H9 (cell line): Measurements from ENCODE around the gene ICAM2. TPM values are rescaled to one million over a fixed set of nuclear protein-coding genes. Genes with fewer than 3 reads are reported as not detected.

Experiments used
- DNase-seq: peaks from one replicate; pipeline ENCODE4 v3.0.0-alpha.2; 2017
- H2AFZ ChIP-seq: one replicate; pipeline ENCODE4 v1.6.1; 2013; ENCODE audit warnings: mild to moderate bottlenecking, low read length, control low read depth, moderate library complexity
- H2AK5ac ChIP-seq: 2 replicates; pipeline ENCODE4 v1.6.1; 2013; ENCODE audit warnings: low read length, control low read depth, mixed read lengths; ENCODE audit not compliant: insufficient read length
- H2BK120ac ChIP-seq: one replicate; pipeline ENCODE4 v1.6.1; 2013; ENCODE audit warnings: low read depth, mild to moderate bottlenecking, low read length, control low read depth, inconsistent platforms; ENCODE audit not compliant: poor library complexity, severe bottlenecking
- H2BK12ac ChIP-seq: 2 replicates; pipeline ENCODE4 v1.6.1; 2013; ENCODE audit warnings: low read length, control low read depth, mixed read lengths, low read depth; ENCODE audit not compliant: insufficient read length
- H2BK15ac ChIP-seq: 2 replicates; pipeline ENCODE4 v1.6.1; 2013; ENCODE audit warnings: low read depth, low read length, control low read depth
- H2BK20ac ChIP-seq: one replicate; pipeline ENCODE4 v1.6.1; 2013; ENCODE audit warnings: low read depth, mild to moderate bottlenecking, low read length, control low read depth, inconsistent platforms; ENCODE audit not compliant: poor library complexity, severe bottlenecking
- H2BK5ac ChIP-seq: 2 replicates; pipeline ENCODE4 v1.6.1; 2013; ENCODE audit warnings: low read length, control low read depth, mixed read lengths; ENCODE audit not compliant: insufficient read length
- H3K14ac ChIP-seq: 2 replicates; pipeline ENCODE4 v1.6.1; 2013; ENCODE audit warnings: low read length, control low read depth; ENCODE audit not compliant: insufficient read depth
- H3K18ac ChIP-seq: 2 replicates; pipeline ENCODE4 v1.6.1; 2013; ENCODE audit warnings: low read depth, mild to moderate bottlenecking, mixed read lengths, low read length, control low read depth; ENCODE audit not compliant: insufficient read length
- H3K23ac ChIP-seq: 2 replicates; pipeline ENCODE4 v1.6.1; 2013; ENCODE audit warnings: low read length, control low read depth, mixed read lengths, low read depth; ENCODE audit not compliant: insufficient read length
- H3K23me2 ChIP-seq: 2 replicates; pipeline ENCODE4 v1.6.1; 2013; ENCODE audit warnings: low read depth, mild to moderate bottlenecking, mixed read lengths, low read length, control low read depth; ENCODE audit not compliant: insufficient read length, poor library complexity, severe bottlenecking
- H3K27ac ChIP-seq: 2 replicates; pipeline ENCODE4 v1.5.1; 2013; ENCODE audit warnings: low read length, control low read depth, mixed read lengths, low read depth; ENCODE audit not compliant: insufficient read length
- H3K27me3 ChIP-seq: 2 replicates; pipeline ENCODE4 v1.6.1; 2013; ENCODE audit warnings: low read length, control low read depth, inconsistent platforms; ENCODE audit not compliant: insufficient read depth
- H3K4ac ChIP-seq: 2 replicates; pipeline ENCODE4 v1.6.1; 2013; ENCODE audit warnings: low read depth, mild to moderate bottlenecking, control low read depth, inconsistent platforms, low read length, moderate library complexity
- H3K4me1 ChIP-seq: 2 replicates; pipeline ENCODE4 v1.6.1; 2013; ENCODE audit warnings: low read length, control low read depth, inconsistent platforms; ENCODE audit not compliant: insufficient read depth
- H3K4me2 ChIP-seq: 2 replicates; pipeline ENCODE4 v1.6.1; 2013; ENCODE audit warnings: low read length, control low read depth, mixed read lengths; ENCODE audit not compliant: insufficient read length, insufficient read depth
- H3K56ac ChIP-seq: 2 replicates; pipeline ENCODE4 v1.6.1; 2013; ENCODE audit warnings: low read depth, mild to moderate bottlenecking, mixed read lengths, low read length, control low read depth; ENCODE audit not compliant: insufficient read length
- H3K79me1 ChIP-seq: 2 replicates; pipeline ENCODE4 v1.6.1; 2013; ENCODE audit warnings: low read depth, mild to moderate bottlenecking, moderate library complexity, low read length, control low read depth, inconsistent platforms; ENCODE audit not compliant: insufficient read depth, poor library complexity, severe bottlenecking
- H3K79me2 ChIP-seq: 2 replicates; pipeline ENCODE4 v1.6.1; 2013; ENCODE audit warnings: low read length, control low read depth, inconsistent platforms; ENCODE audit not compliant: insufficient read depth
- H3K9ac ChIP-seq: 2 replicates; pipeline ENCODE4 v1.6.1; 2013; ENCODE audit warnings: low read length, control low read depth, mixed read lengths; ENCODE audit not compliant: insufficient read length; ENCODE audit errors: extremely low read depth
- H3K9me3 ChIP-seq: one replicate; pipeline ENCODE4 v1.6.1; 2013; ENCODE audit warnings: low read depth, low read length, inconsistent platforms; ENCODE audit not compliant: control insufficient read depth
- H3T11ph ChIP-seq: one replicate; pipeline ENCODE4 v1.6.1; 2013; ENCODE audit warnings: mild to moderate bottlenecking, low read length, control low read depth, inconsistent platforms
- H4K20me1 ChIP-seq: one replicate; pipeline ENCODE4 v1.6.1; 2013; ENCODE audit not compliant: control insufficient read depth, insufficient read length, insufficient read depth
- H4K5ac ChIP-seq: 2 replicates; pipeline ENCODE4 v1.6.1; 2013; ENCODE audit warnings: low read depth, mild to moderate bottlenecking, mixed read lengths, low read length, control low read depth; ENCODE audit not compliant: insufficient read length
- H4K8ac ChIP-seq: replicated peaks from 2 replicates; pipeline ENCODE4 v1.6.1; 2013; ENCODE audit warnings: low read length, control low read depth, mixed read lengths, low read depth; ENCODE audit not compliant: insufficient read length
- H4K91ac ChIP-seq: 2 replicates; pipeline ENCODE4 v1.6.1; 2013; ENCODE audit warnings: low read depth, mild to moderate bottlenecking, moderate library complexity, mixed read lengths, low read length, control low read depth; ENCODE audit not compliant: insufficient read length
- H3K27ac Mint-ChIP-seq, 3 experiments: 2 replicates in 2 of 3; 3 replicates in 1 of 3; pipeline ENCODE4 v1.8.0; 2020 to 2021; ENCODE audit warnings: mixed read lengths in 3 of 3, mild to moderate bottlenecking in 1 of 3, moderate library complexity in 1 of 3
- H3K27me3 Mint-ChIP-seq: 2 replicates; pipeline ENCODE4 v1.8.0; 2021; ENCODE audit warnings: low read depth, mild to moderate bottlenecking, moderate library complexity, mixed read lengths
- H3K36me3 Mint-ChIP-seq, 3 experiments: 2 replicates in 2 of 3; 3 replicates in 1 of 3; pipeline ENCODE4 v1.8.0; 2020 to 2021; ENCODE audit warnings: low read depth in 3 of 3, mixed read lengths in 3 of 3; ENCODE audit not compliant: insufficient read depth in 1 of 3
- H3K4me1 Mint-ChIP-seq, 2 experiments: 2 replicates each; pipeline ENCODE4 v1.8.0; 2020; ENCODE audit warnings: mixed read lengths in 2 of 2
- H3K4me3 Mint-ChIP-seq, 2 experiments: 2 replicates in 1 of 2; 3 replicates in 1 of 2; pipeline ENCODE4 v1.8.0; 2020 to 2021; ENCODE audit warnings: mild to moderate bottlenecking in 2 of 2, mixed read lengths in 2 of 2, moderate library complexity in 1 of 2
- H3K9me3 Mint-ChIP-seq, 2 experiments: 2 replicates in 1 of 2; 3 replicates in 1 of 2; pipeline ENCODE4 v1.8.0; 2020; ENCODE audit warnings: mild to moderate bottlenecking in 2 of 2, mixed read lengths in 2 of 2, moderate library complexity in 1 of 2
- WGBS: extraction: QIAGEN DNeasy Blood & Tissue Kit; methylation state at CpG from one replicate; pipeline ENCODE4 v1.1.7; 2013; ENCODE audit warnings: missing lambda C conversion rate, low lambda C conversion rate, mixed read lengths; ENCODE audit not compliant: insufficient read length; ENCODE audit errors: extremely low coverage; 5-methylcytosine and 5-hydroxymethylcytosine counted together
- total RNA-seq: library from RNA; stranded (reverse); gene quantifications from 2 replicates; pipeline ENCODE4 v1.2.1, GENCODE V29; 2021
- TF ChIP-seq, protein P1 (sequence below): fragments of 200-600 bp; sonication (generic); conservative IDR thresholded peaks from 3 replicates; pipeline ENCODE4 v1.8.0; 2021; ENCODE audit warnings: antibody characterized with exemption, mild to moderate bottlenecking

The ICAM2 gene
- total RNA-seq, 1 experiment from 2014 or later: 0.28 TPM

DNA sequence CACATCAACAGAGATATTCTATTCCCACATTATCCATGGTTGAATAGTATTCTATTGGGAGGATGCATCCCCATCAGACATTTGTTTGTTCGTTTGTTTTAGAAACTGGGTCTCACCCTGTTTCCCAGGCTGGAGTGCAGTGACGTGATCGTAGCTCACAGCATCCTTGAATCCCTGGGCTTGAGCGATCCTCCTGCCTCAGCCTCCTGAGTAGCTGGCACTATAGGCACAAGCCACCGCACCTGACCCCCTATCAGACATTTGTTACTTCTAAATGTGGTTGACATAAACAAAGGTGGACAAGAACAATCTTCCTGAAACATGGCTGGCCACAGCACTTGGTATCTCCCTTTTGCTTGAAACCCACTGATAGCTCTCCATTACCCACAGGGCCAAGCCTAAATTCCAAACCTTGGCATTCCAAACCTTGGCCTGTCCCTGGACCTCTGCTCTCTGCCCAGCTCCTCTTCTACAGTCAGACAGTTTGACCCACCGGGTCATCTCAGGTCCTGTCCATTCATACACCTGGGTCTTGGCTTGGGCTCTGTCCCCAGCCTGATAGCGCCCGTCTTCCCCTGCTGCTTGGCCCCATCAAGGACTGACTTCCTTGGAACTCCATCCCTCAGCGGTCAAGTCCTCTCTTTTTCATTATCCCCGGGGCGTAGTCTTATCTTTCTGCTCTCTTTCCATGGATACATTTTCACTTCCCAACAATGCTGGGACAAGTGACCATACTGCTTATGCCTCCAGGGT, 23.8 kb downstream of the ICAM2 start:
- no peak overlapping the region for H4K5ac ChIP-seq
- H2AK5ac ChIP-seq: no peak overlapping the region
- H2BK15ac ChIP-seq: no peak overlapping the region
- 0 out of 7 replicates have a peak, but pooled peaks cover 0 to 2% (median 0%) of the 10 kb centered on the region in 3 experiments for H3K36me3 Mint-ChIP-seq
- H2BK120ac ChIP-seq: no peak overlapping the region
- peak overlapping the region in 1 of 2 experiments; percentile 91; a peak in 1 of 5 replicates for H3K4me3 Mint-ChIP-seq
- H3K79me1 ChIP-seq: no peaks in the 10 kb centered on the region
- no peaks in the 10 kb centered on the region for H3K79me2 ChIP-seq
- WGBS: no CpG with 5 or more reads among the region's 11 CpGs
- H4K8ac ChIP-seq: no peak overlapping the region
- H3K18ac ChIP-seq: no peak overlapping the region
- peaks cover 3 to 15% of the 10 kb centered on the region in 2 experiments for H3K4me1 Mint-ChIP-seq
- peak overlapping the region; percentile 79 for H3K4me2 ChIP-seq
- no peak overlapping the region for H3K4ac ChIP-seq
- H3K9me3 Mint-ChIP-seq: no peaks in the 10 kb centered on the region; a peak in 1 of 5 replicates
- H3K27me3 ChIP-seq: peaks cover 6% of the 10 kb centered on the region; the same call in 1 of the 2 replicates
- H3K27ac ChIP-seq: no peak overlapping the region
- peaks cover 11% of the 10 kb centered on the region for H3K23me2 ChIP-seq
- no peak overlapping the region for H3K9ac ChIP-seq
- no peak overlapping the region for H2AFZ ChIP-seq
- no peak overlapping the region for H3K27ac Mint-ChIP-seq
- H4K20me1 ChIP-seq: no peaks in the 10 kb centered on the region
- no peak overlapping the region for H3K56ac ChIP-seq
- H2BK5ac ChIP-seq: no peak overlapping the region
- H3K27me3 Mint-ChIP-seq: peaks cover 71% of the 10 kb centered on the region
- TF ChIP-seq, protein P1, sequence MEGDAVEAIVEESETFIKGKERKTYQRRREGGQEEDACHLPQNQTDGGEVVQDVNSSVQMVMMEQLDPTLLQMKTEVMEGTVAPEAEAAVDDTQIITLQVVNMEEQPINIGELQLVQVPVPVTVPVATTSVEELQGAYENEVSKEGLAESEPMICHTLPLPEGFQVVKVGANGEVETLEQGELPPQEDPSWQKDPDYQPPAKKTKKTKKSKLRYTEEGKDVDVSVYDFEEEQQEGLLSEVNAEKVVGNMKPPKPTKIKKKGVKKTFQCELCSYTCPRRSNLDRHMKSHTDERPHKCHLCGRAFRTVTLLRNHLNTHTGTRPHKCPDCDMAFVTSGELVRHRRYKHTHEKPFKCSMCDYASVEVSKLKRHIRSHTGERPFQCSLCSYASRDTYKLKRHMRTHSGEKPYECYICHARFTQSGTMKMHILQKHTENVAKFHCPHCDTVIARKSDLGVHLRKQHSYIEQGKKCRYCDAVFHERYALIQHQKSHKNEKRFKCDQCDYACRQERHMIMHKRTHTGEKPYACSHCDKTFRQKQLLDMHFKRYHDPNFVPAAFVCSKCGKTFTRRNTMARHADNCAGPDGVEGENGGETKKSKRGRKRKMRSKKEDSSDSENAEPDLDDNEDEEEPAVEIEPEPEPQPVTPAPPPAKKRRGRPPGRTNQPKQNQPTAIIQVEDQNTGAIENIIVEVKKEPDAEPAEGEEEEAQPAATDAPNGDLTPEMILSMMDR: no peak
- no peak overlapping the region for H3K14ac ChIP-seq
- H3K23ac ChIP-seq: no peak overlapping the region
- H4K91ac ChIP-seq: no peak overlapping the region
- H3K4me1 ChIP-seq: 0 out of 2 replicates have a peak, but pooled peaks cover 3% of the 10 kb centered on the region
- H2BK20ac ChIP-seq: no peak overlapping the region
- no peak overlapping the region for H2BK12ac ChIP-seq
- DNase-seq: peak; percentile 27
- no peaks in the 10 kb centered on the region for H3K9me3 ChIP-seq
- H3T11ph ChIP-seq: no peak overlapping the region
